Activated CD4-positive, alpha-beta memory T cell treated with anti-CD3 and anti-CD28 coated beads, Interleukin-2, amount 10 ng/mL, durations not matched to agents 7 days and 5 days (primary cell): ENCODE results near the gene NCS1. TPM values are rescaled to one million over a fixed set of nuclear protein-coding genes. Genes with fewer than 3 reads are reported as not detected.

ENCODE experiments used
- CTCF ChIA-PET: fragments of 350-600 bp; sonication (Branson Sonifier 250); formaldehyde crosslinking; loops from one replicate; lab custom pipeline; 2021; ENCODE audit warnings: antibody characterized with exemption, inconsistent platforms; lab: Charles Lee
- POLR2A ChIA-PET: fragments of 350-600 bp; sonication (Branson Sonifier 250); formaldehyde crosslinking; loops from one replicate; lab custom pipeline; 2021; ENCODE audit warnings: antibody characterized with exemption; lab: Charles Lee
- DNase-seq: peaks from one replicate; pipeline ENCODE4 v3.0.0-alpha.2; 2020
- H3K27ac Mint-ChIP-seq: one replicate; pipeline ENCODE4 v1.8.0; 2021; ENCODE audit warnings: mild to moderate bottlenecking, mixed read lengths
- H3K27me3 Mint-ChIP-seq: one replicate; pipeline ENCODE4 v1.8.0; 2021; ENCODE audit warnings: mixed read lengths
- H3K36me3 Mint-ChIP-seq: one replicate; pipeline ENCODE4 v1.8.0; 2021; ENCODE audit warnings: low read depth, mixed read lengths
- H3K4me1 Mint-ChIP-seq: one replicate; pipeline ENCODE4 v1.8.0; 2021; ENCODE audit warnings: mixed read lengths
- H3K4me3 Mint-ChIP-seq: one replicate; pipeline ENCODE4 v1.8.0; 2021; ENCODE audit warnings: mild to moderate bottlenecking, mixed read lengths
- H3K9me3 Mint-ChIP-seq: one replicate; pipeline ENCODE4 v1.8.0; 2021; ENCODE audit warnings: mixed read lengths
- total RNA-seq, 2 experiments: library from RNA; stranded (reverse); gene quantifications; one replicate each; pipeline ENCODE4 v1.2.3, GENCODE V29; 2021

NCS1 gene
- total RNA-seq, 2 experiments from 2014 or later: 2.8 to 3.1 TPM

DNA sequence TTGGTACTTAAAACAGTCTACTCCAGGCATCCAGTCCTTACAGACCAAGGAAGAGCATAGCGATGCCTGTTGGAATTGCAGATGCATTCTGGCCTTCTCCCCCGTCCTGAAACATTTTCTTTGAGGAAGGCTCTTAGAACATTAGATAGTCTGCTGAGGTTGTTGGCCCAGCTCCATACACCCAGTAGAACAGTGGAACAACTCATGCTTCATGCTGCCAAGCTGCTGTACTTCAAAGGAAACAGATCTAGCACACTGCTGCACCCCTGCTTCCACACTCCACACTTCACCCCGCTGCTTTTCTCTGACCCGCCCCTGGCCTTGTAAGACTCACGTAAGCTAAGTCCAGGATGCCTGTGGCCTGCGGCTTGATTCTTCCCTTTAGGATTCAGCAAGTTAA is 33.4 kb upstream of the NCS1 start:
- ChIA-PET CTCF (no interaction called here), POLR2A (no interaction called here)
- Mint-ChIP-seq H3K27ac (no peak overlapping the region), H3K36me3 (peaks cover 30% of the 10 kb centered on the region), H3K27me3 (peaks cover 6% of the 10 kb centered on the region), H3K4me3 (no peak overlapping the region), H3K9me3 (no peaks in the 10 kb centered on the region), H3K4me1 (peaks cover 43% of the 10 kb centered on the region)
- no peak for DNase-seq

DNA sequence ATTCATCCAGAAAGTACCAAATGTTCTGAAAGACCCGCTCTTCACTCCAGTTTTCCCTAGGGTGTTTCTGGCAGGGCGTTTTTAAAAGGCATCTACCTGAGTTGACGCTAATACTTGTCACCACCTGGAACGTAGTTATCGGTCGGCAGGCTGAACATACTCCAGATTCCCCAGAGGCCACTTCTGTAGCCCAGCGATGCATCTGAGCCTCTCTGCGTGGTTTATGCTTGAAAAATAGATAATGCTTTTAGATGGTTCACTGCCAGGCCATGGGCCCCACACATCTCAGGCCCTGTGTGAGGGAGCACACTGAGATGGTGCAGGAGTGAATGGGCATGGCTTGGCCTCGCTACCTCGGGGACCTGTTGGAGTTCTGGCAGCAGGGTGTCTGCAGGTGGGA is 33.0 kb upstream of the NCS1 start:
- CTCF ChIA-PET: no interaction called here
- H3K4me1 Mint-ChIP-seq: peaks cover 46% of the 10 kb centered on the region
- H3K4me3 Mint-ChIP-seq: no peak overlapping the region
- H3K27me3 Mint-ChIP-seq: peaks cover 10% of the 10 kb centered on the region
- POLR2A ChIA-PET: no interaction called here
- H3K27ac Mint-ChIP-seq: no peak overlapping the region
- DNase-seq: no peak
- H3K9me3 Mint-ChIP-seq: no peaks in the 10 kb centered on the region
- H3K36me3 Mint-ChIP-seq: peaks cover 30% of the 10 kb centered on the region

GRCh38 chr9:130140706-130141105 is 31.5 kb upstream of the NCS1 start:
- Mint-ChIP-seq H3K36me3 (peaks cover 18% of the 10 kb centered on the region), H3K27ac (peak overlapping the region; percentile 12), H3K27me3 (peaks cover 21% of the 10 kb centered on the region), H3K4me3 (no peak overlapping the region), H3K9me3 (no peaks in the 10 kb centered on the region), H3K4me1 (peaks cover 42% of the 10 kb centered on the region)
- ChIA-PET CTCF (no interaction called here), POLR2A (no interaction called here)
- DNase-seq: no peak

DNA sequence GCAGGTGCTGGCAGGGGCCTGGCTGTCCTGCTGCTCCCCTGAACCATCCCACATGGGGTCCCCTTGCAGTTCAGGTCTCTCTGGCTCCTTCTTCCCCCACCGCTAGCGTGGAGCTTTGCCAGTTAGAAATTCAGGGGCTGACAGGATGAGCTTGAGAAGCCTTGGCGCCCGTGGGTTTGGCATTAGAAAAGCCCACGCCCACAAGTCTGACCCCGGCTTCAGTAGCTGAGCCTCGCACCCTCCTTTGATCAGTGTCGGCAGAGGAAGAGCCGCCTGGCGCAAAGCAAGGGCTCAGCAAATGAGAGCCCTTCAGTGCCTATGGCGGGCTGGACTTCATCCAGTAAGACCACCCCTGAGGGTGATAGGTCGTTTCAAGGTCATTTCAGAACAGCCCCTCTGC is 30.1 kb upstream of the NCS1 start:
- H3K27ac Mint-ChIP-seq: no peak overlapping the region
- no peak overlapping the region for H3K4me3 Mint-ChIP-seq
- ChIA-PET POLR2A (no interaction called here), CTCF (no interaction called here)
- peaks cover 29% of the 10 kb centered on the region for H3K27me3 Mint-ChIP-seq
- no peak for DNase-seq
- no peaks in the 10 kb centered on the region for H3K9me3 Mint-ChIP-seq
- peaks cover 8% of the 10 kb centered on the region for H3K36me3 Mint-ChIP-seq
- H3K4me1 Mint-ChIP-seq: peaks cover 29% of the 10 kb centered on the region

DNA sequence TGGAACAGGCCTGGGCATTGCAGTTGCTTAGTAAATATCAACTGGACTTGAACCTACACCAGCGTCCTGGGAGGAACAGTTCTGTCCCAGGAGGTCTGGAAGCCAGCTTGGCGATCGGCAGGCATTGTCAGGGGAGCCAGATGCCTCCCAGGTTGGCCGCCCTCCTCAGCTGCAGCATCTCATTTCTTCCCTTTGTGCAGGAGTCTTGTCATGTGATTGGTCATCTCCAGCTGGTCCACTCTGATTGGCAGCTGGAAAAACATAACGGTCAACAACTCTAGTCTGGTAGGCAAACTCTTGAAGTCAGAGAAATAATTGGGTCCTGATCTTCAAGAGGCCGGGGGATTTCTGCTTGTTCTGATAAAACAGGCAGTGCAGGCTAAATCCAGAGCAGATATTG is 29.6 kb upstream of the NCS1 start:
- no peaks in the 10 kb centered on the region for H3K9me3 Mint-ChIP-seq
- CTCF ChIA-PET: no interaction called here
- H3K27ac Mint-ChIP-seq: no peak overlapping the region
- H3K36me3 Mint-ChIP-seq: peaks cover 4% of the 10 kb centered on the region
- DNase-seq: no peak
- peaks cover 31% of the 10 kb centered on the region for H3K27me3 Mint-ChIP-seq
- POLR2A ChIA-PET: no interaction called here
- no peak overlapping the region for H3K4me3 Mint-ChIP-seq
- peaks cover 27% of the 10 kb centered on the region for H3K4me1 Mint-ChIP-seq

GRCh38 chr9:130143279-130143893 is 28.8 kb upstream of the NCS1 start:
- ChIA-PET CTCF (interaction anchor here (1.2 kb wide), 1 partner anchor 86 kb away, joined by 3 read pairs; no protein-coding TSS in a partner anchor), POLR2A (no interaction called here)
- Mint-ChIP-seq H3K4me3 (no peak overlapping the region), H3K4me1 (peaks cover 21% of the 10 kb centered on the region), H3K36me3 (no peaks in the 10 kb centered on the region), H3K27ac (no peak overlapping the region), H3K9me3 (no peaks in the 10 kb centered on the region), H3K27me3 (peaks cover 36% of the 10 kb centered on the region)
- DNase-seq: no peak

GRCh38 chr9:130143958-130144366 is 28.2 kb upstream of the NCS1 start:
- Mint-ChIP-seq H3K36me3 (no peaks in the 10 kb centered on the region), H3K9me3 (no peaks in the 10 kb centered on the region), H3K4me1 (peaks cover 15% of the 10 kb centered on the region), H3K4me3 (no peak overlapping the region), H3K27ac (no peak overlapping the region), H3K27me3 (peaks cover 36% of the 10 kb centered on the region)
- DNase-seq: no peak
- CTCF ChIA-PET: interaction anchor here (1.2 kb wide), 1 partner anchor 85 kb away, joined by 3 read pairs; no protein-coding TSS in a partner anchor
- POLR2A ChIA-PET: no interaction called here

DNA sequence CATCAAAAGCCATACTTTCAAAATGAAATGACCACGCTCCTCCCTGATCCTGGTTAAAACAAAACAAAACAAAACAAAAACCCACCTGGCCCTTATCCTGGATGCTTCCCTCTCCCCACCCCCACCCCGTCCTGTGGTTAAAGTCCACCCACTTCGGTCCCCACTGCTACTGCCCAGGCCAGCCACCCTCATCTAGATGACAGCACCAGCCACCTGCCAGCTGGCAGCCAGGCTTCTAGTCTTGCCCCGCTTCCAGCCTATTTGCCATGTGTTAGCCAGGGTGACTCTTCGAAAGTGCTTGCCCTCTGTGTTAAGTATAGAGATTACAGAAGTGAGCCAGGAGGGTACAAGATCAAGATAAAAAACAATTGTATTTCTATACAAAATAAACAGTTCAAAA is 27.5 kb upstream of the NCS1 start:
- Mint-ChIP-seq H3K4me1 (peaks cover 11% of the 10 kb centered on the region), H3K9me3 (no peaks in the 10 kb centered on the region), H3K4me3 (no peak overlapping the region), H3K27ac (no peak overlapping the region), H3K27me3 (peaks cover 36% of the 10 kb centered on the region), H3K36me3 (no peaks in the 10 kb centered on the region)
- ChIA-PET CTCF (no interaction called here), POLR2A (interaction anchor here (1.5 kb wide), 1 partner anchor 8 kb away, joined by 3 read pairs; no protein-coding TSS in a partner anchor)
- DNase-seq: no peak

DNA sequence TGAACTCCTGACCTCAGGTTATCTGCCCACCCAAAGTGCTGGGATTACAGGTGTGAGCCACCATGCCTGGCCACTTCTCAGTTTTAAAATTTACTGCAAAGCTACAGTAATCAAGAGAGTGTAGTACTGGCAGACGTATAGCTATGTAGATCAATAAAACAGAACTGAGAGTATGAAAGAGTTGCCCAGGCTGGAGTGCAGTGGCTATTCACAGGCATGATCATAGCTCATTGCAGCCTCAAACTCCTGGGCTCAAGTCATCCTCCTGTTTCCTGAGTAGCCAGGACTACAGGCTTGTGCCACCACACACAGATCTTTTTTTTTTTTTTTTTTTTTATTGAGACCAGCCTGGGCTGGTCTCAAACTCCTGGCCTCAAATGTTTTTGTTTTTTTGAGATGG is 26.5 kb upstream of the NCS1 start:
- H3K27ac Mint-ChIP-seq: no peak overlapping the region
- CTCF ChIA-PET: interaction anchor here (0.6 kb wide), 1 partner anchor 99 kb away, joined by 3 read pairs; no protein-coding TSS in a partner anchor
- H3K4me3 Mint-ChIP-seq: no peak overlapping the region
- POLR2A ChIA-PET: interaction anchor here (1.5 kb wide), 1 partner anchor 9 kb away, joined by 3 read pairs; no protein-coding TSS in a partner anchor
- peaks cover 9% of the 10 kb centered on the region for H3K4me1 Mint-ChIP-seq
- H3K36me3 Mint-ChIP-seq: no peaks in the 10 kb centered on the region
- no peak for DNase-seq
- peaks cover 36% of the 10 kb centered on the region for H3K27me3 Mint-ChIP-seq
- H3K9me3 Mint-ChIP-seq: no peaks in the 10 kb centered on the region

GRCh38 chr9:130147198-130147597 is 25.0 kb upstream of the NCS1 start:
- ChIA-PET POLR2A (no interaction called here), CTCF (no interaction called here)
- H3K36me3 Mint-ChIP-seq: no peaks in the 10 kb centered on the region
- no peaks in the 10 kb centered on the region for H3K9me3 Mint-ChIP-seq
- peaks cover 36% of the 10 kb centered on the region for H3K27me3 Mint-ChIP-seq
- H3K4me3 Mint-ChIP-seq: no peak overlapping the region
- peaks cover 8% of the 10 kb centered on the region for H3K4me1 Mint-ChIP-seq
- H3K27ac Mint-ChIP-seq: no peak overlapping the region
- DNase-seq: no peak

GRCh38 chr9:130147910-130148309 is 24.3 kb upstream of the NCS1 start:
- DNase-seq: no peak
- Mint-ChIP-seq H3K27me3 (peaks cover 36% of the 10 kb centered on the region), H3K4me1 (peaks cover 8% of the 10 kb centered on the region), H3K9me3 (no peaks in the 10 kb centered on the region), H3K36me3 (no peaks in the 10 kb centered on the region), H3K27ac (no peak overlapping the region), H3K4me3 (no peak overlapping the region)
- CTCF ChIA-PET: no interaction called here
- POLR2A ChIA-PET: no interaction called here

DNA sequence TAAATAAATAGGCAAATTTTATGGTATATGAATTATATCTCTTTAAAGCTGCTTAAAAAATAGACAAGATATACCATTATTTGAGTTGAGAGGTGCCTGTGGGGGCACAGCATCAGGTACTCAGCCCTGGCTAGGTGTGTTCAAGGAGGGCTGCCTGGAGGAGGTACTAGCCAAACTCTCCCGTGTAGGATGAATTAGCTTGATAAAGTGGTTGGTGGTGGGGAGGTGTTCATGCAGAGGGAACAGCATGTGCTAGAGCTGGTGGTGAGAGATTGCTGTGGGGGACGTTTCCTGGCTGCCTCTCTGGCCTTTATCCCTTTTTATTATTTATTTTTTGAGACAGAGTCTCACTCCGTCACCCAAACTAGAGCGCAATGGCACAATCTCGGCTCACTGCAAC is 23.2 kb upstream of the NCS1 start:
- no peak for DNase-seq
- peaks cover 1% of the 10 kb centered on the region for H3K4me1 Mint-ChIP-seq
- H3K27me3 Mint-ChIP-seq: peaks cover 27% of the 10 kb centered on the region
- no peak overlapping the region for H3K4me3 Mint-ChIP-seq
- no peaks in the 10 kb centered on the region for H3K36me3 Mint-ChIP-seq
- ChIA-PET CTCF (interaction anchor here (0.5 kb wide), 1 partner anchor 49 kb away, joined by 3 read pairs; no protein-coding TSS in a partner anchor), POLR2A (interaction anchor here (0.6 to 1.2 kb wide), 3 partner anchors 17 to 20 kb away, joined by 3 read pairs; no protein-coding TSS in a partner anchor)
- no peaks in the 10 kb centered on the region for H3K9me3 Mint-ChIP-seq
- no peak overlapping the region for H3K27ac Mint-ChIP-seq

DNA sequence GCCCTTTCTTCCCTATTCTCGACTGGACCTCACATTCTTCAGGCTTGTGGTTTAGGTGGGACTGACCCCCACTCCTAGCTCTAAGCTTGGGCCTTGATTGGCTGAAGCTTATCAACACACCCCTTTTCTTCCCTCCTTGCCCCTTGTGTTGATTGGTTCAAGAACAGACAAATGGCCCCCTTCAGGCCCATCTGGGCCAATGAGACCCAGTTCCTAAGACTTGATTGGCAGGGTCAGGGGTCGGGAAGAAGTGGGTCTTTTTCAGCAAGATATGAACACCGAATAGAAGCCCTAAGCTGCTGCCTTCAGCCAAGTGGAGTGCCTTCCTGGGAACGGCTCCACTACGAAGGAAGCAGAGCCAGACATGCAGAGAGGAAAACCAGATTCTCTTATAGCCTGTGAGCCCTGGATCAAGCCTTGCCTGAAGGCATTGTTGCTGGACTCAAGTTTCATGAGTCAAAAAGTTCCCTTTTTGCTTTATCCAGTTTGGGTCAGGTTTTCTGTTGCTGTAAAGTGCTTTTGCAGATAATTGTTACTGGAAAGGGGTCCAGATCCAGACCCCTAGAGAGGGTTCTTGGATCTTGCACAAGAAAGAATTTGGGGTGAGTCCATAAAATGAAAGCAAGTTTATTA is 22.4 kb upstream of the NCS1 start:
- Mint-ChIP-seq H3K36me3 (no peaks in the 10 kb centered on the region), H3K4me3 (no peak overlapping the region), H3K9me3 (no peaks in the 10 kb centered on the region), H3K27me3 (peaks cover 22% of the 10 kb centered on the region), H3K27ac (no peak overlapping the region), H3K4me1 (no peaks in the 10 kb centered on the region)
- DNase-seq: no peak
- ChIA-PET CTCF (interaction anchor here (0.5 to 0.6 kb wide), 2 partner anchors 25 to 50 kb away, joined by 3 read pairs; no protein-coding TSS in a partner anchor), POLR2A (interaction anchor here (0.9 kb wide), 1 partner anchor 21 kb away, joined by 3 read pairs; no protein-coding TSS in a partner anchor)
